Peyer's patch (tissue), 4 donors: ENCODE results near the gene ZFP36L2.

ENCODE experiments used
- POLR2A ChIP-seq, 2 donors: fragments of 450-650 bp; IDR thresholded peaks; one replicate each; pipeline ENCODE4 v1.5.1; 2017; ENCODE audit warnings: antibody characterized with exemption in 2 of 2, mild to moderate bottlenecking in 2 of 2, moderate library complexity in 2 of 2
- TF ChIP-seq, protein P1 (sequence below), 6 experiments: fragments of 450-650 bp in 4 of 6; fragments of 200-600 bp in 2 of 6; sonication (generic) in 1 of 6; IDR thresholded peaks; one replicate each; pipeline ENCODE4 v1.5.1; 2017 to 2019; ENCODE audit warnings: antibody characterized with exemption in 6 of 6, mild to moderate bottlenecking in 3 of 6, moderate library complexity in 1 of 6

GRCh38 chr2:43262239-43262638 lies 35.8 kb upstream of the ZFP36L2 start:
- TF ChIP-seq, protein P1, sequence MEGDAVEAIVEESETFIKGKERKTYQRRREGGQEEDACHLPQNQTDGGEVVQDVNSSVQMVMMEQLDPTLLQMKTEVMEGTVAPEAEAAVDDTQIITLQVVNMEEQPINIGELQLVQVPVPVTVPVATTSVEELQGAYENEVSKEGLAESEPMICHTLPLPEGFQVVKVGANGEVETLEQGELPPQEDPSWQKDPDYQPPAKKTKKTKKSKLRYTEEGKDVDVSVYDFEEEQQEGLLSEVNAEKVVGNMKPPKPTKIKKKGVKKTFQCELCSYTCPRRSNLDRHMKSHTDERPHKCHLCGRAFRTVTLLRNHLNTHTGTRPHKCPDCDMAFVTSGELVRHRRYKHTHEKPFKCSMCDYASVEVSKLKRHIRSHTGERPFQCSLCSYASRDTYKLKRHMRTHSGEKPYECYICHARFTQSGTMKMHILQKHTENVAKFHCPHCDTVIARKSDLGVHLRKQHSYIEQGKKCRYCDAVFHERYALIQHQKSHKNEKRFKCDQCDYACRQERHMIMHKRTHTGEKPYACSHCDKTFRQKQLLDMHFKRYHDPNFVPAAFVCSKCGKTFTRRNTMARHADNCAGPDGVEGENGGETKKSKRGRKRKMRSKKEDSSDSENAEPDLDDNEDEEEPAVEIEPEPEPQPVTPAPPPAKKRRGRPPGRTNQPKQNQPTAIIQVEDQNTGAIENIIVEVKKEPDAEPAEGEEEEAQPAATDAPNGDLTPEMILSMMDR (IDR thresholded peaks at IDR 0.05) = no peak
- TF ChIP-seq POLR2A (IDR thresholded peaks at IDR 0.05) = no peak
